Nephron (organoid): Measurements from ENCODE around the gene MACROD2.

ENCODE experiments used
- H3K27ac Mint-ChIP-seq, 3 experiments: 2 replicates each; pipeline ENCODE4 v1.8.0; 2020; ENCODE audit warnings: mixed read lengths in 3 of 3, mild to moderate bottlenecking in 2 of 3, moderate library complexity in 1 of 3
- H3K27me3 Mint-ChIP-seq: 2 replicates; pipeline ENCODE4 v1.8.0; 2021; ENCODE audit warnings: low read depth, mild to moderate bottlenecking, moderate library complexity, mixed read lengths
- H3K36me3 Mint-ChIP-seq: 2 replicates; pipeline ENCODE4 v1.8.0; 2020; ENCODE audit warnings: low read depth, mixed read lengths
- H3K4me1 Mint-ChIP-seq: 2 replicates; pipeline ENCODE4 v1.8.0; 2020; ENCODE audit warnings: mixed read lengths
- H3K4me3 Mint-ChIP-seq, 3 experiments: 2 replicates each; pipeline ENCODE4 v1.8.0; 2020; ENCODE audit warnings: mild to moderate bottlenecking in 3 of 3, mixed read lengths in 3 of 3, moderate library complexity in 2 of 3
- H3K9me3 Mint-ChIP-seq: 2 replicates; pipeline ENCODE4 v1.8.0; 2020; ENCODE audit warnings: mixed read lengths
- TF ChIP-seq, protein P1 (sequence below), 3 experiments: fragments of 200-600 bp; sonication (generic); IDR thresholded peaks; one replicate each; pipeline ENCODE4 v1.5.0; 2021; ENCODE audit warnings: antibody characterized with exemption in 3 of 3; ENCODE audit not compliant: unreplicated experiment in 3 of 3

MACROD2 gene

DNA sequence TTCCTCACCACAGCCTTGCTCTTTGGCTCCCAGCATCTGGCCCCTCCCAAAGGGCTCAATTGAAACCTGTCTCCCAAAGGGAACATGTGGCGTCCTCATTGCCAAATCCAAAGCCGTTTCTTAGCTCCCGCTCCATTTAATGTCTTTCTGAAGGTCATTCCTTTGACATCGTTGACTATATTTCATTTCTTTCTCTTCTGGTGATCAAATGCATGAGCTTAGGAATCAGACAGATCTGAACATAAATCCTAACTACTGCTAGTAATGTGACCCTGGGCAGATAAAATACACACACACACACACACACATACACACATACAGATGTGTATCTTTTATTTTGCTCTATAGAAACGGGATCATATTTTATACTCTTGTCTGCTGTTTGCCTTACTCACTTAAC lies 1306.8 kb downstream of the MACROD2 start:
- Mint-ChIP-seq H3K4me1 (peaks cover 27% of the 10 kb centered on the region), H3K9me3 (peaks cover 2% of the 10 kb centered on the region)

DNA sequence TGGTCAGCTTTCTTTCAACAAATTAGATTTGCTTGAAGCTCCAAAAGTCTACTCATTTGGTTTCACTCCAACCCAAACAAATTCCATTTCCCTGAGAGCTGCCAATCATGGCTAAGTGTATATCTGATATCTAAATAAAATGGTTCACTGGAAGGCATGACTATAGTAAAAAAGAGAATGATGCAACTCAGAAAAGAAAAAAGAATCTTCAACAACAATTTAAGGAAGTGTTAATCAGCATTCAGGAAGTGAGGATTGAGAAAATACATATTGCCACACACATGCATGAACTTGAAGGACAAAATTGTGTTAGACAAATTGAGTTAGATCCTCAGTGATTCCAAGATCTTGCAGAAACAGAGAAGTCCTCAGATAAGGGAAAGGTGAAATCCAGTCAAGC lies 1315.0 kb downstream of the MACROD2 start:
- peaks cover 16% of the 10 kb centered on the region for H3K9me3 Mint-ChIP-seq
- H3K27me3 Mint-ChIP-seq, result no peaks in the 10 kb centered on the region
- no peaks in the 10 kb centered on the region for H3K36me3 Mint-ChIP-seq
- no peak overlapping the region for H3K4me3 Mint-ChIP-seq
- no peak overlapping the region for H3K27ac Mint-ChIP-seq
- no peaks in the 10 kb centered on the region for H3K4me1 Mint-ChIP-seq
- TF ChIP-seq, protein P1, sequence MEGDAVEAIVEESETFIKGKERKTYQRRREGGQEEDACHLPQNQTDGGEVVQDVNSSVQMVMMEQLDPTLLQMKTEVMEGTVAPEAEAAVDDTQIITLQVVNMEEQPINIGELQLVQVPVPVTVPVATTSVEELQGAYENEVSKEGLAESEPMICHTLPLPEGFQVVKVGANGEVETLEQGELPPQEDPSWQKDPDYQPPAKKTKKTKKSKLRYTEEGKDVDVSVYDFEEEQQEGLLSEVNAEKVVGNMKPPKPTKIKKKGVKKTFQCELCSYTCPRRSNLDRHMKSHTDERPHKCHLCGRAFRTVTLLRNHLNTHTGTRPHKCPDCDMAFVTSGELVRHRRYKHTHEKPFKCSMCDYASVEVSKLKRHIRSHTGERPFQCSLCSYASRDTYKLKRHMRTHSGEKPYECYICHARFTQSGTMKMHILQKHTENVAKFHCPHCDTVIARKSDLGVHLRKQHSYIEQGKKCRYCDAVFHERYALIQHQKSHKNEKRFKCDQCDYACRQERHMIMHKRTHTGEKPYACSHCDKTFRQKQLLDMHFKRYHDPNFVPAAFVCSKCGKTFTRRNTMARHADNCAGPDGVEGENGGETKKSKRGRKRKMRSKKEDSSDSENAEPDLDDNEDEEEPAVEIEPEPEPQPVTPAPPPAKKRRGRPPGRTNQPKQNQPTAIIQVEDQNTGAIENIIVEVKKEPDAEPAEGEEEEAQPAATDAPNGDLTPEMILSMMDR (IDR thresholded peaks at IDR 0.05; ENCODE audit: unreplicated experiment in 3 of 3), result no peak

More for the DNA sequence above, 1306.8 kb downstream of the MACROD2 start:
- no peak overlapping the region for H3K4me3 Mint-ChIP-seq
- H3K27me3 Mint-ChIP-seq, result no peaks in the 10 kb centered on the region
- peak overlapping the region in 1 of 3 experiments; percentile 24 for H3K27ac Mint-ChIP-seq
- TF ChIP-seq, protein P1 (IDR thresholded peaks at IDR 0.05; ENCODE audit: unreplicated experiment in 3 of 3), result no peak
- H3K36me3 Mint-ChIP-seq, result no peaks in the 10 kb centered on the region

- peaks cover 4% of the 10 kb centered on the region for H3K27me3 Mint-ChIP-seq
- H3K36me3 Mint-ChIP-seq, result no peaks in the 10 kb centered on the region
- TF ChIP-seq, protein P1 (IDR thresholded peaks at IDR 0.05; ENCODE audit: unreplicated experiment in 3 of 3), result no peak
- no peaks in the 10 kb centered on the region for H3K4me1 Mint-ChIP-seq
- no peak overlapping the region for H3K4me3 Mint-ChIP-seq
- H3K27ac Mint-ChIP-seq, result no peak overlapping the region
- H3K9me3 Mint-ChIP-seq, result peaks cover 16% of the 10 kb centered on the region
Measured at GRCh38 chr20:15316556-15316955, 1321.2 kb downstream of the MACROD2 start.

GRCh38 chr20:15317546-15318232 lies 1322.4 kb downstream of the MACROD2 start:
- H3K4me3 Mint-ChIP-seq, result no peak overlapping the region
- H3K36me3 Mint-ChIP-seq, result no peaks in the 10 kb centered on the region

GRCh38 chr20:15318682-15319081 lies 1323.4 kb downstream of the MACROD2 start:
- TF ChIP-seq, protein P1 (IDR thresholded peaks at IDR 0.05; ENCODE audit: unreplicated experiment in 3 of 3), result no peak
- Mint-ChIP-seq H3K4me1 (no peaks in the 10 kb centered on the region), H3K4me3 (no peak overlapping the region), H3K27ac (no peak overlapping the region), H3K36me3 (no peaks in the 10 kb centered on the region), H3K9me3 (peaks cover 16% of the 10 kb centered on the region), H3K27me3 (peaks cover 4% of the 10 kb centered on the region)

More at GRCh38 chr20:15317546-15318232, 1322.4 kb downstream of the MACROD2 start:
- TF ChIP-seq, protein P1 (IDR thresholded peaks at IDR 0.05; ENCODE audit: unreplicated experiment in 3 of 3), result no peak
- H3K27ac Mint-ChIP-seq, result no peak overlapping the region
- no peaks in the 10 kb centered on the region for H3K4me1 Mint-ChIP-seq
- H3K9me3 Mint-ChIP-seq, result peaks cover 16% of the 10 kb centered on the region
- H3K27me3 Mint-ChIP-seq, result peaks cover 4% of the 10 kb centered on the region

GRCh38 chr20:15319439-15319838 lies 1324.1 kb downstream of the MACROD2 start:
- TF ChIP-seq, protein P1 (IDR thresholded peaks at IDR 0.05; ENCODE audit: unreplicated experiment in 3 of 3), result no peak
- H3K9me3 Mint-ChIP-seq, result peaks cover 16% of the 10 kb centered on the region
- no peaks in the 10 kb centered on the region for H3K4me1 Mint-ChIP-seq
- H3K36me3 Mint-ChIP-seq, result no peaks in the 10 kb centered on the region
- no peak overlapping the region for H3K27ac Mint-ChIP-seq
- H3K27me3 Mint-ChIP-seq, result peaks cover 4% of the 10 kb centered on the region
- no peak overlapping the region for H3K4me3 Mint-ChIP-seq
